ENCODE results near the gene ERC1. TPM values are rescaled to one million over a fixed set of nuclear protein-coding genes. Genes with fewer than 3 reads are reported as not detected.

ERC1 gene
- polyA plus RNA-seq, 2 of the 4 experiments (the other 2 are of a cell fraction) = 14.2 to 20.9 TPM

GRCh38 chr12:1481906-1482305, 490.9 kb downstream of the ERC1 start:
- no peak for ATAC-seq
- 87% methylated on average over 8 of the region's 8 CpGs for whole genome bisulfite sequencing (ENCODE audit: missing lambda C conversion rate)
- Histone ChIP-seq H3K4me1 (no peaks in the 10 kb centered on the region), H3K27ac (no peak overlapping the region), H3K4me2 (no peak overlapping the region), H3K4me3 (no peak overlapping the region), H3K9me3 (no peaks in the 10 kb centered on the region)
- FAIRE-seq = no peak
- ChIA-PET POLR2A (no interaction called here), CTCF (no interaction called here)
- TF ChIP-seq BHLHE40 (IDR thresholded peaks at IDR 0.05; ENCODE audit: low read depth, low read length) (no peak), POLR2A (IDR thresholded peaks at IDR 0.05; ENCODE audit: low read length) (no peak), HEYL (CRISPR knock-in tag; IDR thresholded peaks at IDR 0.05) (no peak), E2F6 (IDR thresholded peaks at IDR 0.05; ENCODE audit: borderline replicate concordance, low read depth) (no peak), SREBF2 (IDR thresholded peaks at IDR 0.05) (no peak), SMC3 (IDR thresholded peaks at IDR 0.05) (no peak), JUN (IDR thresholded peaks at IDR 0.05) (no peak), EHMT2 (IDR thresholded peaks at IDR 0.05; ENCODE audit: low read depth) (no peak), RNF2 (IDR thresholded peaks at IDR 0.05; ENCODE audit: borderline replicate concordance, low read depth) (no peak), NR3C1 (IDR thresholded peaks at IDR 0.05) (no peak), CTCF (IDR thresholded peaks at IDR 0.05) (no peak), FOSL2 (IDR thresholded peaks at IDR 0.05) (no peak), FOSL2 (CRISPR knock-in tag; IDR thresholded peaks at IDR 0.05) (no peak), USF2 (IDR thresholded peaks at IDR 0.05) (no peak), CEBPB (IDR thresholded peaks at IDR 0.05) (no peak), JUNB (IDR thresholded peaks at IDR 0.05) (no peak), HOXB13 (CRISPR knock-in tag; IDR thresholded peaks at IDR 0.05; ENCODE audit: low read depth) (no peak)
- TF ChIP-seq, protein P1, sequence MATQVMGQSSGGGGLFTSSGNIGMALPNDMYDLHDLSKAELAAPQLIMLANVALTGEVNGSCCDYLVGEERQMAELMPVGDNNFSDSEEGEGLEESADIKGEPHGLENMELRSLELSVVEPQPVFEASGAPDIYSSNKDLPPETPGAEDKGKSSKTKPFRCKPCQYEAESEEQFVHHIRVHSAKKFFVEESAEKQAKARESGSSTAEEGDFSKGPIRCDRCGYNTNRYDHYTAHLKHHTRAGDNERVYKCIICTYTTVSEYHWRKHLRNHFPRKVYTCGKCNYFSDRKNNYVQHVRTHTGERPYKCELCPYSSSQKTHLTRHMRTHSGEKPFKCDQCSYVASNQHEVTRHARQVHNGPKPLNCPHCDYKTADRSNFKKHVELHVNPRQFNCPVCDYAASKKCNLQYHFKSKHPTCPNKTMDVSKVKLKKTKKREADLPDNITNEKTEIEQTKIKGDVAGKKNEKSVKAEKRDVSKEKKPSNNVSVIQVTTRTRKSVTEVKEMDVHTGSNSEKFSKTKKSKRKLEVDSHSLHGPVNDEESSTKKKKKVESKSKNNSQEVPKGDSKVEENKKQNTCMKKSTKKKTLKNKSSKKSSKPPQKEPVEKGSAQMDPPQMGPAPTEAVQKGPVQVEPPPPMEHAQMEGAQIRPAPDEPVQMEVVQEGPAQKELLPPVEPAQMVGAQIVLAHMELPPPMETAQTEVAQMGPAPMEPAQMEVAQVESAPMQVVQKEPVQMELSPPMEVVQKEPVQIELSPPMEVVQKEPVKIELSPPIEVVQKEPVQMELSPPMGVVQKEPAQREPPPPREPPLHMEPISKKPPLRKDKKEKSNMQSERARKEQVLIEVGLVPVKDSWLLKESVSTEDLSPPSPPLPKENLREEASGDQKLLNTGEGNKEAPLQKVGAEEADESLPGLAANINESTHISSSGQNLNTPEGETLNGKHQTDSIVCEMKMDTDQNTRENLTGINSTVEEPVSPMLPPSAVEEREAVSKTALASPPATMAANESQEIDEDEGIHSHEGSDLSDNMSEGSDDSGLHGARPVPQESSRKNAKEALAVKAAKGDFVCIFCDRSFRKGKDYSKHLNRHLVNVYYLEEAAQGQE (IDR thresholded peaks at IDR 0.05) = no peak
- TF ChIP-seq, protein P2, sequence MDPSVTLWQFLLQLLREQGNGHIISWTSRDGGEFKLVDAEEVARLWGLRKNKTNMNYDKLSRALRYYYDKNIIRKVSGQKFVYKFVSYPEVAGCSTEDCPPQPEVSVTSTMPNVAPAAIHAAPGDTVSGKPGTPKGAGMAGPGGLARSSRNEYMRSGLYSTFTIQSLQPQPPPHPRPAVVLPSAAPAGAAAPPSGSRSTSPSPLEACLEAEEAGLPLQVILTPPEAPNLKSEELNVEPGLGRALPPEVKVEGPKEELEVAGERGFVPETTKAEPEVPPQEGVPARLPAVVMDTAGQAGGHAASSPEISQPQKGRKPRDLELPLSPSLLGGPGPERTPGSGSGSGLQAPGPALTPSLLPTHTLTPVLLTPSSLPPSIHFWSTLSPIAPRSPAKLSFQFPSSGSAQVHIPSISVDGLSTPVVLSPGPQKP (IDR thresholded peaks at IDR 0.05; ENCODE audit: low read depth, low read length) = no peak
- DNase-seq (ENCODE audit: low read depth in 1 of 2, low spot score in 1 of 2) = no peak

DNA sequence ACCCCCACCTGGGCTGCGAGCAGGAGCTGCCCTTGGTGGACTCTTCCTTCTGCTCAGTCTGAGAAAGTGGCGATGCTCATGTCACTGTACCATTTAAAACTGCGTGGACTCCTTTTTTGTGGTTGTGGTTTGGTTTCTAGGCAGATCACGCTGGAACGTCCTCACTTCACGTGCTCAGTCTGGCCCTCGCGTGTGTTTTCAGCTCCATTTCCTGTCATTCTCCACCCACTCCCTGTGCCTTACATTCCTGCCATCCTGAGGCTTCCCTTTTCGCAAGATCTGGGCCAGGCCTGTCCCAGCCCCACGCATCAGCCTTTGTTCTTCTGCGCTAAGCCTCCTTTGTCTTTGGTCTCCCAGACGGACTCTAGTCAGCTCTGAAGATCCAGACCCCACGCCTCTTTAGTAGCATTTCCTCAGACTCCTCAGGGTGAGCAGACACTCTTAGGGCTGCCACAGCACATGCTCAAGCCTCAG, 497.9 kb downstream of the ERC1 start:
- no peaks in the 10 kb centered on the region for H3K4me1 ChIP-seq
- POLR2A ChIA-PET = no interaction called here
- ATAC-seq (no peak; a peak in 1 of 6 replicates), DNase-seq (ENCODE audit: low read depth in 1 of 2, low spot score in 1 of 2) (no peak), FAIRE-seq (no peak)
- WGBS (ENCODE audit: missing lambda C conversion rate) = 86% methylated on average over 13 of the region's 13 CpGs
- no peak overlapping the region for H3K4me2 ChIP-seq
- no peak overlapping the region for H3K4me3 ChIP-seq
- H3K9me3 ChIP-seq = no peaks in the 10 kb centered on the region
- H3K27ac ChIP-seq = no peak overlapping the region
- CTCF ChIA-PET = no interaction called here
- TF ChIP-seq NPAS2 (CRISPR knock-in tag; IDR thresholded peaks at IDR 0.05; ENCODE audit: borderline replicate concordance) (no peak), KDM5A (IDR thresholded peaks at IDR 0.05) (no peak), TP53 (CRISPR knock-in tag; IDR thresholded peaks at IDR 0.05) (no peak), SREBF2 (IDR thresholded peaks at IDR 0.05) (no peak), RCOR1 (IDR thresholded peaks at IDR 0.05; ENCODE audit: low read depth, low read length) (no peak), PHF8 (IDR thresholded peaks at IDR 0.05; ENCODE audit: borderline replicate concordance, low read depth) (no peak), ZNF302 (CRISPR knock-in tag; IDR thresholded peaks at IDR 0.05) (no peak), ZFP36 (IDR thresholded peaks at IDR 0.05; ENCODE audit: borderline replicate concordance, partially characterized antibody) (no peak), CBX8 (IDR thresholded peaks at IDR 0.05) (no peak)
- TF ChIP-seq, protein P1 (IDR thresholded peaks at IDR 0.05) = no peak
- TF ChIP-seq, protein P3, sequence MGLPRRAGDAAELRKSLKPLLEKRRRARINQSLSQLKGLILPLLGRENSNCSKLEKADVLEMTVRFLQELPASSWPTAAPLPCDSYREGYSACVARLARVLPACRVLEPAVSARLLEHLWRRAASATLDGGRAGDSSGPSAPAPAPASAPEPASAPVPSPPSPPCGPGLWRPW (IDR thresholded peaks at IDR 0.05) = no peak
